ENCODE results near the gene APMAP. TPM values are rescaled to one million over a fixed set of nuclear protein-coding genes. Genes with fewer than 3 reads are reported as not detected.

The APMAP gene
- total RNA-seq, 1 donor from 2014 or later, result 48.8 TPM

- intact Hi-C loops (cut with micrococcal nuclease), result no loop called here
- H3K27me3 Mint-ChIP-seq (ENCODE audit: low read depth), result no peaks in the 10 kb centered on the region
- H3K4me1 Mint-ChIP-seq (ENCODE audit: low read depth), result peaks cover 54% of the 10 kb centered on the region
- peaks cover 63% of the 10 kb centered on the region for H3K36me3 Mint-ChIP-seq (ENCODE audit: low read depth)
- no peak overlapping the region for H3K4me3 Mint-ChIP-seq (ENCODE audit: low read depth)
- DNase-seq (ENCODE audit: low spot score), result no peak
- H3K9me3 Mint-ChIP-seq, result no peaks in the 10 kb centered on the region
- H3K27ac Mint-ChIP-seq, result no peak overlapping the region
Observed at GRCh38 chr20:24987244-24987643, 5.3 kb downstream of the APMAP start.

- Mint-ChIP-seq H3K27me3 (ENCODE audit: low read depth) (no peaks in the 10 kb centered on the region), H3K4me3 (ENCODE audit: low read depth) (no peak overlapping the region), H3K27ac (no peak overlapping the region), H3K4me1 (ENCODE audit: low read depth) (peaks cover 55% of the 10 kb centered on the region), H3K36me3 (ENCODE audit: low read depth) (peaks cover 66% of the 10 kb centered on the region), H3K9me3 (no peaks in the 10 kb centered on the region)
- DNase-seq (ENCODE audit: low spot score), result no peak
- intact Hi-C loops (cut with micrococcal nuclease), result no loop called here
Observed at GRCh38 chr20:24986436-24987015, 6.0 kb downstream of the APMAP start.

GRCh38 chr20:24985802-24986201 is 6.7 kb downstream of the APMAP start:
- H3K9me3 Mint-ChIP-seq, result no peaks in the 10 kb centered on the region
- peaks cover 67% of the 10 kb centered on the region for H3K36me3 Mint-ChIP-seq (ENCODE audit: low read depth)
- H3K27me3 Mint-ChIP-seq (ENCODE audit: low read depth), result no peaks in the 10 kb centered on the region
- peaks cover 51% of the 10 kb centered on the region for H3K4me1 Mint-ChIP-seq (ENCODE audit: low read depth)
- intact Hi-C loops (cut with micrococcal nuclease), result no loop called here
- no peak for DNase-seq (ENCODE audit: low spot score)
- H3K27ac Mint-ChIP-seq, result no peak overlapping the region
- H3K4me3 Mint-ChIP-seq (ENCODE audit: low read depth), result no peak overlapping the region

GRCh38 chr20:24984961-24985640 is 7.5 kb downstream of the APMAP start:
- peaks cover 44% of the 10 kb centered on the region for H3K4me1 Mint-ChIP-seq (ENCODE audit: low read depth)
- no peak overlapping the region for H3K27ac Mint-ChIP-seq
- H3K9me3 Mint-ChIP-seq, result no peaks in the 10 kb centered on the region
- no peak overlapping the region for H3K4me3 Mint-ChIP-seq (ENCODE audit: low read depth)
- intact Hi-C loops (cut with micrococcal nuclease), result no loop called here
- H3K36me3 Mint-ChIP-seq (ENCODE audit: low read depth), result peaks cover 67% of the 10 kb centered on the region
- no peaks in the 10 kb centered on the region for H3K27me3 Mint-ChIP-seq (ENCODE audit: low read depth)
- DNase-seq (ENCODE audit: low spot score), result no peak

- H3K4me3 Mint-ChIP-seq (ENCODE audit: low read depth), result no peak overlapping the region
- H3K4me1 Mint-ChIP-seq (ENCODE audit: low read depth), result peaks cover 37% of the 10 kb centered on the region
- H3K36me3 Mint-ChIP-seq (ENCODE audit: low read depth), result peaks cover 73% of the 10 kb centered on the region
- H3K27ac Mint-ChIP-seq, result no peak overlapping the region
- no peak for DNase-seq (ENCODE audit: low spot score)
- intact Hi-C loops (cut with micrococcal nuclease), result no loop called here
- H3K27me3 Mint-ChIP-seq (ENCODE audit: low read depth), result no peaks in the 10 kb centered on the region
- H3K9me3 Mint-ChIP-seq, result no peaks in the 10 kb centered on the region
Observed at GRCh38 chr20:24983896-24984295, 8.7 kb downstream of the APMAP start.

GRCh38 chr20:24981790-24982189 is 10.8 kb downstream of the APMAP start:
- H3K27me3 Mint-ChIP-seq (ENCODE audit: low read depth), result no peaks in the 10 kb centered on the region
- intact Hi-C loops (cut with micrococcal nuclease), result no loop called here
- H3K36me3 Mint-ChIP-seq (ENCODE audit: low read depth), result peaks cover 79% of the 10 kb centered on the region
- H3K4me1 Mint-ChIP-seq (ENCODE audit: low read depth), result peaks cover 21% of the 10 kb centered on the region
- no peak for DNase-seq (ENCODE audit: low spot score)
- H3K27ac Mint-ChIP-seq, result no peak overlapping the region
- H3K9me3 Mint-ChIP-seq, result peaks cover 2% of the 10 kb centered on the region
- H3K4me3 Mint-ChIP-seq (ENCODE audit: low read depth), result no peak overlapping the region

- no peak overlapping the region for H3K27ac Mint-ChIP-seq
- peaks cover 7% of the 10 kb centered on the region for H3K9me3 Mint-ChIP-seq
- H3K4me1 Mint-ChIP-seq (ENCODE audit: low read depth), result peaks cover 21% of the 10 kb centered on the region
- DNase-seq (ENCODE audit: low spot score), result no peak
- no peaks in the 10 kb centered on the region for H3K27me3 Mint-ChIP-seq (ENCODE audit: low read depth)
- no peak overlapping the region for H3K4me3 Mint-ChIP-seq (ENCODE audit: low read depth)
- intact Hi-C loops (cut with micrococcal nuclease), result no loop called here
- H3K36me3 Mint-ChIP-seq (ENCODE audit: low read depth), result peaks cover 82% of the 10 kb centered on the region
Observed at GRCh38 chr20:24981282-24981681, 11.3 kb downstream of the APMAP start.

- no peaks in the 10 kb centered on the region for H3K27me3 Mint-ChIP-seq (ENCODE audit: low read depth)
- no peak for DNase-seq (ENCODE audit: low spot score)
- peaks cover 15% of the 10 kb centered on the region for H3K9me3 Mint-ChIP-seq
- H3K27ac Mint-ChIP-seq, result no peak overlapping the region
- no peak overlapping the region for H3K4me3 Mint-ChIP-seq (ENCODE audit: low read depth)
- intact Hi-C loops (cut with micrococcal nuclease), result no loop called here
- H3K36me3 Mint-ChIP-seq (ENCODE audit: low read depth), result peaks cover 85% of the 10 kb centered on the region
- peaks cover 17% of the 10 kb centered on the region for H3K4me1 Mint-ChIP-seq (ENCODE audit: low read depth)
Observed at GRCh38 chr20:24980291-24981053, 12.1 kb downstream of the APMAP start.

GRCh38 chr20:24979036-24979960 is 13.3 kb downstream of the APMAP start:
- H3K27me3 Mint-ChIP-seq (ENCODE audit: low read depth), result no peaks in the 10 kb centered on the region
- H3K4me1 Mint-ChIP-seq (ENCODE audit: low read depth), result peaks cover 11% of the 10 kb centered on the region
- DNase-seq (ENCODE audit: low spot score), result no peak
- peaks cover 95% of the 10 kb centered on the region for H3K36me3 Mint-ChIP-seq (ENCODE audit: low read depth)
- H3K9me3 Mint-ChIP-seq, result peaks cover 22% of the 10 kb centered on the region
- intact Hi-C loops (cut with micrococcal nuclease), result no loop called here
- H3K4me3 Mint-ChIP-seq (ENCODE audit: low read depth), result no peak overlapping the region
- H3K27ac Mint-ChIP-seq, result no peak overlapping the region

GRCh38 chr20:24978513-24978912 is 14.0 kb downstream of the APMAP start:
- Mint-ChIP-seq H3K4me3 (ENCODE audit: low read depth) (no peak overlapping the region), H3K4me1 (ENCODE audit: low read depth) (peaks cover 11% of the 10 kb centered on the region), H3K27ac (no peak overlapping the region), H3K36me3 (ENCODE audit: low read depth) (peaks cover 95% of the 10 kb centered on the region), H3K9me3 (peaks cover 22% of the 10 kb centered on the region), H3K27me3 (ENCODE audit: low read depth) (no peaks in the 10 kb centered on the region)
- intact Hi-C loops (cut with micrococcal nuclease), result no loop called here
- no peak for DNase-seq (ENCODE audit: low spot score)

- intact Hi-C loops (cut with micrococcal nuclease), result no loop called here
- Mint-ChIP-seq H3K4me1 (ENCODE audit: low read depth) (peaks cover 11% of the 10 kb centered on the region), H3K27ac (no peak overlapping the region), H3K36me3 (ENCODE audit: low read depth) (peaks cover 95% of the 10 kb centered on the region), H3K9me3 (peaks cover 22% of the 10 kb centered on the region), H3K27me3 (ENCODE audit: low read depth) (no peaks in the 10 kb centered on the region), H3K4me3 (ENCODE audit: low read depth) (no peak overlapping the region)
- no peak for DNase-seq (ENCODE audit: low spot score)
Observed at GRCh38 chr20:24977797-24978196, 14.8 kb downstream of the APMAP start.

- no peak for DNase-seq (ENCODE audit: low spot score)
- H3K4me3 Mint-ChIP-seq (ENCODE audit: low read depth), result no peak overlapping the region
- peaks cover 96% of the 10 kb centered on the region for H3K36me3 Mint-ChIP-seq (ENCODE audit: low read depth)
- H3K9me3 Mint-ChIP-seq, result peaks cover 22% of the 10 kb centered on the region
- intact Hi-C loops (cut with micrococcal nuclease), result no loop called here
- H3K27me3 Mint-ChIP-seq (ENCODE audit: low read depth), result no peaks in the 10 kb centered on the region
- H3K4me1 Mint-ChIP-seq (ENCODE audit: low read depth), result peaks cover 10% of the 10 kb centered on the region
- no peak overlapping the region for H3K27ac Mint-ChIP-seq
Observed at GRCh38 chr20:24977336-24977735, 15.2 kb downstream of the APMAP start.

All from activated T-helper 2 cell treated with anti-CD3 and anti-CD28 coated beads, Interferon-gamma antibody, Interleukin-2, Interleukin-4, amounts not matched to agents 10 μg/mL and 5 μg/mL and 100 μg/mL, durations not matched to agents 14 hours and 24 hours and 36 hours (primary cell).